ENCODE measurements around the gene LCNL1. TPM values are rescaled to one million over a fixed set of nuclear protein-coding genes. Genes with fewer than 3 reads are reported as not detected.
A peak's percentile ranks its signal among the peaks of the same experiment; 100 is the strongest.

The LCNL1 gene
- total and polyA plus RNA-seq, 2 donors (not counting 1 experiment from before 2014, with no cell fraction given) = not detected

DNA sequence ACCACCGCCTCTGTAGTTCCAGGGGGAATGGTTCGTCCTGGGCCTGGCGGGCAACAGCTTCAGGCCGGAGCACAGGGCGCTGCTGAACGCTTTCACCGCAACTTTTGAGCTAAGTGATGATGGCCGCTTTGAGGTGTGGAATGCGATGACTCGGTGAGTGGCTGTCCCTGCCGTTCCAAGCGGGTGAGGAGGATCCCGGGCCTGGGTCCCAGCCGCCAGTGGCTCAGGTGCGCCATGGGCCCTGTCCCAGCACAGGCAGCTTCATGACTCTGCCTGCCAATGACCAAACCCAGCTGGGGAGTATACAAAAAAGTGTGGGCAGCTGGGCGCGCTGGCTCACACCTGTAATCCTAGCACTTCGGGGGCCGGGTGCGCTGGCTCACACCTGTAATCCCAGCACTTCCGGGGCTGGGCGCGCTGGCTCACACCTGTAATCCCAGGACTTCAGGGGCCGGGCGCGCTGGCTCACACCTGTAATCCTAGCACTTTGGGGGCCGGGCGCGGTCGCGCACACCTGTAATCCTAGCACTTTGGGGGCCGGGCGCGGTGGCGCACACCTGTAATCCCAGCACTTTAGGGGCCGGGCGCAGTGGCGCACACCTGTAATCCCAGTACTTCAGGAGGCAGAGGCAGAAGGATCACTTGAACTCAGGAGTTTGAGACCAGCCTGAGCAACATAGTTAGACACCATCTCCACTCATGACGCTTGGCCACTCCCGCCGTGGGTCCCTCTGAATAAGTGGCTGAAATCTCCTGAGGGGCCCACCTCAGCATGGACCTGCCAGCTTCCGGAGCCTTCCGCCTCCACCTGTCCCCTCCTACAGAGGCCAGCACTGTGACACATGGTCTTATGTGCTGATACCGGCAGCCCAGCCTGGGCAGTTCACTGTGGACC, 29.7 kb upstream of the LCNL1 start:
- Histone ChIP-seq H3K9ac (ENCODE audit: low read length) (no peak overlapping the region), H3K4me2 (replicated peaks; ENCODE audit: low read depth, low read length, poor library complexity, severe bottlenecking) (no peak overlapping the region), H3K4me3 (ENCODE audit: control extremely low read depth in 1 of 5, extremely low read depth in 1 of 5, insufficient read depth in 1 of 5, low read depth in 2 of 5, low read length in 4 of 5) (no peak overlapping the region), H3K79me2 (ENCODE audit: control insufficient read depth, insufficient read depth, low read length) (no peaks in the 10 kb centered on the region), H3K27ac (ENCODE audit: low read length in 2 of 2) (no peak overlapping the region), H3K27me3 (replicated peaks in 1 of 4; ENCODE audit: control extremely low read depth in 1 of 4, control insufficient read depth in 3 of 4, insufficient read depth in 4 of 4, low read length in 3 of 4) (peaks cover 0 to 2% (median 0%) of the 10 kb centered on the region in 4 experiments), H2AFZ (ENCODE audit: insufficient read depth, low read depth, low read length, poor library complexity, severe bottlenecking) (no peak overlapping the region), H3K9me3 (ENCODE audit: control extremely low read depth in 1 of 3, control insufficient read depth in 2 of 3, insufficient read depth in 1 of 3, low read length in 2 of 3) (no peaks in the 10 kb centered on the region), H3K4me1 (ENCODE audit: control insufficient read depth in 2 of 2, insufficient read depth in 2 of 2, low read length in 2 of 2) (peaks cover 8 to 10% of the 10 kb centered on the region in 2 donors), H3K36me3 (replicated peaks in 1 of 2; ENCODE audit: control extremely low read depth in 1 of 2, control insufficient read depth in 1 of 2, extremely low read depth in 1 of 2, insufficient read depth in 2 of 2, low read length in 1 of 2) (no peaks in the 10 kb centered on the region), H4K20me1 (ENCODE audit: control insufficient read depth, insufficient read depth, low read length, poor library complexity, severe bottlenecking) (no peaks in the 10 kb centered on the region)
- peaks cover 6% of the 10 kb centered on the region for H3K4me1 Mint-ChIP-seq
- H3K27me3 Mint-ChIP-seq = no peaks in the 10 kb centered on the region
- H3K4me3 Mint-ChIP-seq = no peak overlapping the region
- DNase-seq (no peak), ATAC-seq (ENCODE audit: low read depth) (no peak)
- no peaks in the 10 kb centered on the region for H3K9me3 Mint-ChIP-seq (ENCODE audit: insufficient read depth)
- ChIA-PET POLR2A (no interaction called here), CTCF (no interaction called here)
- TF ChIP-seq, protein P1, sequence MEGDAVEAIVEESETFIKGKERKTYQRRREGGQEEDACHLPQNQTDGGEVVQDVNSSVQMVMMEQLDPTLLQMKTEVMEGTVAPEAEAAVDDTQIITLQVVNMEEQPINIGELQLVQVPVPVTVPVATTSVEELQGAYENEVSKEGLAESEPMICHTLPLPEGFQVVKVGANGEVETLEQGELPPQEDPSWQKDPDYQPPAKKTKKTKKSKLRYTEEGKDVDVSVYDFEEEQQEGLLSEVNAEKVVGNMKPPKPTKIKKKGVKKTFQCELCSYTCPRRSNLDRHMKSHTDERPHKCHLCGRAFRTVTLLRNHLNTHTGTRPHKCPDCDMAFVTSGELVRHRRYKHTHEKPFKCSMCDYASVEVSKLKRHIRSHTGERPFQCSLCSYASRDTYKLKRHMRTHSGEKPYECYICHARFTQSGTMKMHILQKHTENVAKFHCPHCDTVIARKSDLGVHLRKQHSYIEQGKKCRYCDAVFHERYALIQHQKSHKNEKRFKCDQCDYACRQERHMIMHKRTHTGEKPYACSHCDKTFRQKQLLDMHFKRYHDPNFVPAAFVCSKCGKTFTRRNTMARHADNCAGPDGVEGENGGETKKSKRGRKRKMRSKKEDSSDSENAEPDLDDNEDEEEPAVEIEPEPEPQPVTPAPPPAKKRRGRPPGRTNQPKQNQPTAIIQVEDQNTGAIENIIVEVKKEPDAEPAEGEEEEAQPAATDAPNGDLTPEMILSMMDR (IDR thresholded peaks at IDR 0.05) = no peak
- TF ChIP-seq EZH2 (IDR thresholded peaks at IDR 0.05; ENCODE audit: borderline replicate concordance, insufficient read depth, low read depth, low read length, poor library complexity, severe bottlenecking) = no peak
- 94% methylated on average over 44 of the region's 44 CpGs for whole genome bisulfite sequencing (ENCODE audit: insufficient coverage)
- intact Hi-C loops (cut with micrococcal nuclease) = no loop called here
- H3K27ac Mint-ChIP-seq = peak overlapping the region; percentile 59

DNA sequence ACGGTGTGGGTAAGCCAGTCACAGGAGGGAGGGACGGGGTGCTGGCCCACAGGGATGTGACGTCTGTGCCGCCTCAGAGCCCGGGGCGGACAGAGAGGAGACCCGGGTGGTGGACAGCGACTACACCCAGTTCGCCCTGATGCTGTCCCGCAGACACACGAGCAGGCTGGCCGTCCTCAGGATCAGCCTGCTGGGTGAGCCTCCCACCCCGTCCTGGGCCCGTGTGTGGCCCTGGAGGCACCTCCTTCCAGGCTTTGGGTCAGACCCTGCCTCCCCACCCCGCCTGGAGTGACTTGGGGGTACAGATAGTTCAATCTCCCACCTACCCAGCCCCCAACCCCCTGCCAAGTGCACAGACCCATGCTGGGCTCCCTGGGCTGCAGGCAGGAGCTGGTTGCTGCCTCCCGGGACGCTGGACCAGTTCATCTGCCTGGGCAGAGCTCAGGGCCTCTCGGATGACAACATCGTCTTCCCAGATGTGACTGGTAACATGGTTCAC, 29.0 kb upstream of the LCNL1 start:
- H3K4me1 ChIP-seq (ENCODE audit: control insufficient read depth in 2 of 2, insufficient read depth in 2 of 2, low read length in 2 of 2) = peaks cover 8 to 10% of the 10 kb centered on the region in 2 donors
- no peaks in the 10 kb centered on the region for H3K27me3 Mint-ChIP-seq
- H3K9me3 ChIP-seq (ENCODE audit: control extremely low read depth in 1 of 3, control insufficient read depth in 2 of 3, insufficient read depth in 1 of 3, low read length in 2 of 3) = no peaks in the 10 kb centered on the region
- no peaks in the 10 kb centered on the region for H3K36me3 ChIP-seq (replicated peaks in 1 of 2; ENCODE audit: control extremely low read depth in 1 of 2, control insufficient read depth in 1 of 2, extremely low read depth in 1 of 2, insufficient read depth in 2 of 2, low read length in 1 of 2)
- WGBS (ENCODE audit: insufficient coverage) = 90% methylated on average over 18 of the region's 19 CpGs
- CTCF ChIA-PET = no interaction called here
- no peak overlapping the region for H3K27ac Mint-ChIP-seq
- H3K4me3 ChIP-seq (ENCODE audit: control extremely low read depth in 1 of 5, extremely low read depth in 1 of 5, insufficient read depth in 1 of 5, low read depth in 2 of 5, low read length in 4 of 5) = no peak overlapping the region
- no peak for ATAC-seq (ENCODE audit: low read depth)
- H3K9ac ChIP-seq (ENCODE audit: low read length) = no peak overlapping the region
- H3K27me3 ChIP-seq (replicated peaks in 1 of 4; ENCODE audit: control extremely low read depth in 1 of 4, control insufficient read depth in 3 of 4, insufficient read depth in 4 of 4, low read length in 3 of 4) = peaks cover 0 to 2% (median 0%) of the 10 kb centered on the region in 4 experiments
- peaks cover 5% of the 10 kb centered on the region for H3K4me1 Mint-ChIP-seq
- POLR2A ChIA-PET = no interaction called here
- H2AFZ ChIP-seq (ENCODE audit: insufficient read depth, low read depth, low read length, poor library complexity, severe bottlenecking) = no peak overlapping the region
- H3K4me2 ChIP-seq (replicated peaks; ENCODE audit: low read depth, low read length, poor library complexity, severe bottlenecking) = no peak overlapping the region
- intact Hi-C loops (cut with micrococcal nuclease) = no loop called here
- no peaks in the 10 kb centered on the region for H3K79me2 ChIP-seq (ENCODE audit: control insufficient read depth, insufficient read depth, low read length)
- H4K20me1 ChIP-seq (ENCODE audit: control insufficient read depth, insufficient read depth, low read length, poor library complexity, severe bottlenecking) = no peaks in the 10 kb centered on the region
- no peak for DNase-seq
- H3K27ac ChIP-seq (ENCODE audit: low read length in 2 of 2) = no peak overlapping the region
- no peak overlapping the region for H3K4me3 Mint-ChIP-seq
- TF ChIP-seq EZH2 (IDR thresholded peaks at IDR 0.05; ENCODE audit: borderline replicate concordance, insufficient read depth, low read depth, low read length, poor library complexity, severe bottlenecking) = no peak
- TF ChIP-seq, protein P1 (IDR thresholded peaks at IDR 0.05) = no peak
- H3K9me3 Mint-ChIP-seq (ENCODE audit: insufficient read depth) = no peaks in the 10 kb centered on the region
